NT2/D1 (cell line): Measurements from ENCODE around the gene SMAD6.

Experiments used
- SUZ12 ChIP-seq: IDR thresholded peaks from 2 replicates; pipeline ENCODE4 v1.6.1; 2011; ENCODE audit not compliant: insufficient read length, insufficient read depth; ENCODE audit errors: extremely low read depth
- YY1 ChIP-seq: IDR thresholded peaks from 2 replicates; pipeline ENCODE4 v1.6.1; 2011; ENCODE audit not compliant: insufficient read length, insufficient read depth
- ZNF274 ChIP-seq: IDR thresholded peaks from 2 replicates; pipeline ENCODE4 v1.6.1; 2011; ENCODE audit warnings: mild to moderate bottlenecking, low read depth, low read length

DNA sequence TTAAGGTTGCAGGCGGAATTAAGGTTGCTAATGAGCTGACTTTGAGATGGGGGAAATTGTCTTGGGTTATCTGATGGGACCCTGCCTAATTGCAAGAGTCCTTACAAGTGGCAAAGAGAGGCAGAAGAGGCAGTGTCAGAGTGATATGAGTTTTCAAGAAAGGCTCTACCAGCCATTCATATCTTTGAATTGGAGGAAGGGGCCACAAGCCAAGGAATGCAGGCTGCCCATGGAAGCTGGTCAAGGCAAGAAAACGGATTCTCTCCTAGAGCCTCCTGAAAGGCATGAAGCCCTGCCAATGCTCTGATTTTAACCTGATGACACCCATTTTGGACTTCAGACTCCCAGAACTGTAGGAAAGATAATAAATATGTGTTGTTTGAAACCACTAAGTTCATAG is 20.6 kb upstream of the SMAD6 start:
- TF ChIP-seq YY1, result no peak
- TF ChIP-seq ZNF274, result no peak
- no peak for TF ChIP-seq SUZ12
